IPS-NIHi11 (cell line): ENCODE measurements around the gene TBX5.

Source experiments
- DNase-seq: peaks from one replicate; pipeline ENCODE4 v3.0.0; 2012; ENCODE audit warnings: mixed read lengths, low spot score

TBX5 gene

GRCh38 chr12:114319422-114319821, 86.5 kb downstream of the TBX5 start:
- no peak for DNase-seq

- no peak for DNase-seq
These were observed 87.0 kb downstream of the TBX5 start for GRCh38 chr12:114318984-114319383.

- DNase-seq, result no peak
These were observed 89.9 kb downstream of the TBX5 start for GRCh38 chr12:114316076-114316475.

- no peak for DNase-seq
These were observed 90.8 kb downstream of the TBX5 start for GRCh38 chr12:114314974-114315720.

- no peak for DNase-seq
These were observed 91.5 kb downstream of the TBX5 start for GRCh38 chr12:114314403-114314802.

GRCh38 chr12:114313910-114314309, 92.0 kb downstream of the TBX5 start:
- no peak for DNase-seq

GRCh38 chr12:114311974-114312373, 94.0 kb downstream of the TBX5 start:
- DNase-seq, result no peak

GRCh38 chr12:114306646-114307045, 99.3 kb downstream of the TBX5 start:
- DNase-seq, result no peak

- DNase-seq, result no peak
These were observed 100.5 kb downstream of the TBX5 start for GRCh38 chr12:114305446-114305845.
